ENCODE measurements around the gene HMGA1. TPM values are rescaled to one million over a fixed set of nuclear protein-coding genes. Genes with fewer than 3 reads are reported as not detected.
"Not testable (repeated sequence)": the region's sequence is repeated elsewhere in the genome, so short reads cannot be mapped to it uniquely, and the experiment has no call there.

The HMGA1 gene
- total RNA-seq, 2 experiments from 2014 or later, result 569 to 649 TPM

- intact Hi-C loops (cut with DNase I, micrococcal nuclease), result loop anchor here in 1 of 2 experiments (5.0 kb wide), 1 partner anchor 171 kb away; no protein-coding TSS in a partner anchor
- Mint-ChIP-seq H3K9me3 (ENCODE audit: low read depth) (no peaks in the 10 kb centered on the region), H3K4me1 (peaks cover 64% of the 10 kb centered on the region), H3K27ac (peak overlapping the region; percentile 80), H3K4me3 (peak overlapping the region; percentile 15), H3K27me3 (no peaks in the 10 kb centered on the region), H3K36me3 (ENCODE audit: low read depth) (peaks cover 40% of the 10 kb centered on the region)
- ChIA-PET POLR2A (no interaction called here), CTCF (interaction anchor here (0.6 to 5.1 kb wide), 3 partner anchors 50 to 715 kb away, joined by 3 to 34 read pairs (median 11); no protein-coding TSS in a partner anchor)
- DNase-seq (peak; percentile 78), ATAC-seq (peak; percentile 8)
Measured at GRCh38 chr6:34246563-34247391, 10.1 kb downstream of the HMGA1 start.

- H3K27ac Mint-ChIP-seq, result peak overlapping the region; percentile 80
- H3K9me3 Mint-ChIP-seq (ENCODE audit: low read depth), result no peaks in the 10 kb centered on the region
- H3K36me3 Mint-ChIP-seq (ENCODE audit: low read depth), result peaks cover 32% of the 10 kb centered on the region
- intact Hi-C loops (cut with DNase I, micrococcal nuclease), result loop anchor here (1.0 to 5.0 kb wide), 5 partner anchors 51 to 361 kb away; no protein-coding TSS in a partner anchor
- POLR2A ChIA-PET, result interaction anchor here (0.6 to 1.8 kb wide), 3 partner anchors 24 to 172 kb away, joined by 3 to 5 read pairs (median 3); no protein-coding TSS in a partner anchor
- CTCF ChIA-PET, result interaction anchor here (0.6 to 5.1 kb wide), 8 partner anchors 19 to 967 kb away, joined by 3 to 34 read pairs (median 4); no protein-coding TSS in a partner anchor
- ATAC-seq (no peak), DNase-seq (no peak)
- no peaks in the 10 kb centered on the region for H3K27me3 Mint-ChIP-seq
- peaks cover 56% of the 10 kb centered on the region for H3K4me1 Mint-ChIP-seq
- peak overlapping the region; percentile 76 for H3K4me3 Mint-ChIP-seq
Measured at GRCh38 chr6:34247481-34248197, 11.0 kb downstream of the HMGA1 start.

- H3K9me3 Mint-ChIP-seq (ENCODE audit: low read depth), result no peaks in the 10 kb centered on the region
- ChIA-PET POLR2A (interaction anchor here (0.6 to 1.9 kb wide), 5 partner anchors 12 to 171 kb away, joined by 3 to 9 read pairs (median 5); partner anchors contain the start of gene HMGA1), CTCF (interaction anchor here (0.6 to 5.1 kb wide), 8 partner anchors 19 to 966 kb away, joined by 3 to 34 read pairs (median 7); no protein-coding TSS in a partner anchor)
- peak overlapping the region; percentile 76 for H3K4me3 Mint-ChIP-seq
- no peak for ATAC-seq
- intact Hi-C loops (cut with DNase I, micrococcal nuclease), result loop anchor here (1.0 to 5.0 kb wide), 5 partner anchors 52 to 361 kb away; no protein-coding TSS in a partner anchor
- peaks cover 50% of the 10 kb centered on the region for H3K4me1 Mint-ChIP-seq
- peaks cover 25% of the 10 kb centered on the region for H3K36me3 Mint-ChIP-seq (ENCODE audit: low read depth)
- DNase-seq, result peak; percentile 71
- peak overlapping the region; percentile 80 for H3K27ac Mint-ChIP-seq
- no peaks in the 10 kb centered on the region for H3K27me3 Mint-ChIP-seq
Measured at GRCh38 chr6:34248198-34248726, 11.6 kb downstream of the HMGA1 start.

- CTCF ChIA-PET, result interaction anchor here (0.6 to 5.1 kb wide), 13 partner anchors 8 to 360 kb away, joined by 3 to 34 read pairs (median 4); no protein-coding TSS in a partner anchor
- peaks cover 19% of the 10 kb centered on the region for H3K36me3 Mint-ChIP-seq (ENCODE audit: low read depth)
- H3K4me1 Mint-ChIP-seq, result peaks cover 43% of the 10 kb centered on the region
- H3K4me3 Mint-ChIP-seq, result peak within 1 kb of the TSS; percentile 76
- H3K27ac Mint-ChIP-seq, result peak within 1 kb of the TSS; percentile 85
- intact Hi-C loops (cut with DNase I, micrococcal nuclease), result loop anchor here (1.0 to 5.0 kb wide), 14 partner anchors 13 to 507 kb away; partner anchors contain the start of genes NUDT3 (in 2 of the 2), RPS10 (in 2 of the 2), HMGA1 (in 1 of the 2) and ILRUN (in 1 of the 2)
- ATAC-seq (peak; percentile 83), DNase-seq (peak; percentile 99)
- H3K27me3 Mint-ChIP-seq, result no peaks in the 10 kb centered on the region
- no peaks in the 10 kb centered on the region for H3K9me3 Mint-ChIP-seq (ENCODE audit: low read depth)
- POLR2A ChIA-PET, result interaction anchor here (0.8 to 1.9 kb wide), 6 partner anchors 12 to 177 kb away, joined by 4 to 9 read pairs (median 5); partner anchors contain the start of genes HMGA1 and RPS10
Measured at GRCh38 chr6:34248727-34249468, 12.2 kb downstream of the HMGA1 start, which contains the start of gene SMIM29. Gene SMIM29 (minus strand): TSS chr6:34249006. CDS start chr6:34247791, 1,215 bp downstream.

GRCh38 chr6:34249469-34250261, 13.0 kb downstream of the HMGA1 start:
- ChIA-PET POLR2A (interaction anchor here (0.8 to 1.9 kb wide), 5 partner anchors 13 to 176 kb away, joined by 4 to 9 read pairs (median 5); partner anchors contain the start of genes HMGA1 and RPS10), CTCF (interaction anchor here (0.5 to 5.1 kb wide), 18 partner anchors 9 to 359 kb away, joined by 3 to 34 read pairs (median 3); partner anchors contain the start of gene HMGA1)
- H3K36me3 Mint-ChIP-seq (ENCODE audit: low read depth), result peaks cover 15% of the 10 kb centered on the region
- H3K9me3 Mint-ChIP-seq (ENCODE audit: low read depth), result no peaks in the 10 kb centered on the region
- H3K27ac Mint-ChIP-seq, result peak overlapping the region; percentile 85
- peak overlapping the region; percentile 76 for H3K4me3 Mint-ChIP-seq
- no peaks in the 10 kb centered on the region for H3K27me3 Mint-ChIP-seq
- intact Hi-C loops (cut with DNase I, micrococcal nuclease), result loop anchor here (1.0 to 5.0 kb wide), 14 partner anchors 13 to 507 kb away; partner anchors contain the start of genes NUDT3 (in 2 of the 2), RPS10 (in 2 of the 2), HMGA1 (in 1 of the 2) and ILRUN (in 1 of the 2)
- ATAC-seq (peak; percentile 34), DNase-seq (no peak)
- peaks cover 36% of the 10 kb centered on the region for H3K4me1 Mint-ChIP-seq

GRCh38 chr6:34252395-34252794, 15.7 kb downstream of the HMGA1 start:
- H3K9me3 Mint-ChIP-seq (ENCODE audit: low read depth); DNase-seq; H3K36me3 Mint-ChIP-seq (ENCODE audit: low read depth); intact Hi-C loops (cut with DNase I, micrococcal nuclease); H3K27ac Mint-ChIP-seq; POLR2A ChIA-PET; H3K27me3 Mint-ChIP-seq; H3K4me3 Mint-ChIP-seq; ATAC-seq: not testable (repeated sequence)
- CTCF ChIA-PET, result interaction anchor here (0.6 kb wide), 1 partner anchor 80 kb away, joined by 3 read pairs; no protein-coding TSS in a partner anchor
- peaks cover 10% of the 10 kb centered on the region for H3K4me1 Mint-ChIP-seq

- Mint-ChIP-seq H3K27me3 (no peaks in the 10 kb centered on the region), H3K4me1 (no peaks in the 10 kb centered on the region), H3K9me3 (ENCODE audit: low read depth) (peaks cover 6% of the 10 kb centered on the region), H3K36me3 (ENCODE audit: low read depth) (peaks cover 1% of the 10 kb centered on the region), H3K27ac (no peak overlapping the region), H3K4me3 (no peak overlapping the region)
- DNase-seq (no peak), ATAC-seq (no peak)
- intact Hi-C loops (cut with DNase I, micrococcal nuclease), result no loop called here
- ChIA-PET POLR2A (no interaction called here), CTCF (interaction anchor here (0.6 to 1.3 kb wide), 3 partner anchors 58 to 764 kb away, joined by 3 to 4 read pairs (median 4); no protein-coding TSS in a partner anchor)
Measured at GRCh38 chr6:34259529-34260069, 22.9 kb downstream of the HMGA1 start.

GRCh38 chr6:34260576-34261267, 24.0 kb downstream of the HMGA1 start:
- intact Hi-C loops (cut with DNase I, micrococcal nuclease), result no loop called here
- CTCF ChIA-PET, result interaction anchor here (1.3 kb wide), 2 partner anchors 59 to 763 kb away, joined by 3 to 4 read pairs; no protein-coding TSS in a partner anchor
- Mint-ChIP-seq H3K27me3 (no peaks in the 10 kb centered on the region), H3K4me3 (no peak overlapping the region), H3K36me3 (ENCODE audit: low read depth) (peaks cover 1% of the 10 kb centered on the region), H3K27ac (no peak overlapping the region), H3K4me1 (no peaks in the 10 kb centered on the region), H3K9me3 (ENCODE audit: low read depth) (peaks cover 6% of the 10 kb centered on the region)
- POLR2A ChIA-PET, result no interaction called here
- DNase-seq (no peak), ATAC-seq (no peak)

- ATAC-seq; H3K27me3 Mint-ChIP-seq; H3K27ac Mint-ChIP-seq; POLR2A ChIA-PET; CTCF ChIA-PET; H3K9me3 Mint-ChIP-seq (ENCODE audit: low read depth); H3K4me3 Mint-ChIP-seq; H3K36me3 Mint-ChIP-seq (ENCODE audit: low read depth); DNase-seq; intact Hi-C loops (cut with DNase I, micrococcal nuclease); H3K4me1 Mint-ChIP-seq: not testable (repeated sequence)
Measured at GRCh38 chr6:34263484-34263883, 26.8 kb downstream of the HMGA1 start.

Measured in activated CD4-positive, alpha-beta T cell treated with anti-CD3 and anti-CD28 coated beads for 36 hours (primary cell).